Measurements from ENCODE around the gene TBC1D8. TPM values are rescaled to one million over a fixed set of nuclear protein-coding genes. Genes with fewer than 3 reads are reported as not detected.
A peak's percentile ranks its signal among the peaks of the same experiment; 100 is the strongest.

Gene TBC1D8
- total and polyA plus RNA-seq, 2 donors (not counting 1 experiment from before 2014, with no cell fraction given): 1.7 to 15.7 TPM

DNA sequence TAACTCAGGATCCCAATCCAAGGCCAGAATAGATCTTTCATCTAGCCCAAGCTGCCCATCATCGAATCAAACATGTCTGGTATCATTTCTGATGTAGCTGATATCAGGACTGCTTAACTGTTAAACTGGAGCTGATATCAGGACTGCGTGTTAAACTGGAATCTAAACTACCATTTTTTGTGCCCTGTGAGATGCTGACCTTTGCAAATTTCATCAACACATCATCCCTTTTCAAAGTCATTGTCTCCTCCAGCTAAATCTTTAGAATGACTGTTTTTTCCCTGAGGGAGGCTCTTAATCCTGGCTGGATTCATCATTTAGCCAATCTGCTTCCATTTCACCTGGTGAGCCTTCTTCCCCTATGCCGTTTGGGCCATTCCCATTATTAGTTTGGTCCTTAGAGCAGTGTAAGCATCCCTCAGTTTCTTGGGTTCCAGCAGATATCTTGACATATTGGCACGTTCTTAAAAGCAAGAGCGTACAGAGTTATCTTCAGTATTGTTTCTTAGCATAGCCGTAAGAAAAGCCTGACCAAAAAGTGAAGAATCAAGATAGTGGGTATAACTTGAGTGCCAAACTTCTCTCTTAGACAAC is 136.8 kb downstream of the TBC1D8 start:
- H3K27me3 ChIP-seq (replicated peaks in 1 of 4; ENCODE audit: control extremely low read depth in 1 of 4, control insufficient read depth in 3 of 4, insufficient read depth in 4 of 4, low read length in 3 of 4): no peaks in the 10 kb centered on the region
- peaks cover 7% of the 10 kb centered on the region for H4K20me1 ChIP-seq (ENCODE audit: control insufficient read depth, insufficient read depth, low read length, poor library complexity, severe bottlenecking)
- no peak overlapping the region for H3K4me3 Mint-ChIP-seq
- H3K9ac ChIP-seq (ENCODE audit: low read length): no peak overlapping the region
- H3K4me3 ChIP-seq (ENCODE audit: control extremely low read depth in 1 of 5, extremely low read depth in 1 of 5, insufficient read depth in 1 of 5, low read depth in 2 of 5, low read length in 4 of 5): no peak overlapping the region
- no peaks in the 10 kb centered on the region for H3K9me3 ChIP-seq (ENCODE audit: control extremely low read depth in 1 of 3, control insufficient read depth in 2 of 3, insufficient read depth in 1 of 3, low read length in 2 of 3)
- CTCF ChIA-PET: interaction anchor here (0.6 to 8.9 kb wide), 5 partner anchors 175 to 986 kb away, joined by 3 to 213 read pairs (median 5); no protein-coding TSS in a partner anchor
- H3K79me2 ChIP-seq (ENCODE audit: control insufficient read depth, insufficient read depth, low read length): no peaks in the 10 kb centered on the region
- H3K27ac Mint-ChIP-seq: no peak overlapping the region
- POLR2A ChIA-PET: no interaction called here
- H3K27ac ChIP-seq (ENCODE audit: low read length in 2 of 2): no peak overlapping the region
- intact Hi-C loops (cut with micrococcal nuclease): loop anchor here (10.0 kb wide), 1 partner anchor 390 kb away; no protein-coding TSS in a partner anchor
- TF ChIP-seq, protein P1, sequence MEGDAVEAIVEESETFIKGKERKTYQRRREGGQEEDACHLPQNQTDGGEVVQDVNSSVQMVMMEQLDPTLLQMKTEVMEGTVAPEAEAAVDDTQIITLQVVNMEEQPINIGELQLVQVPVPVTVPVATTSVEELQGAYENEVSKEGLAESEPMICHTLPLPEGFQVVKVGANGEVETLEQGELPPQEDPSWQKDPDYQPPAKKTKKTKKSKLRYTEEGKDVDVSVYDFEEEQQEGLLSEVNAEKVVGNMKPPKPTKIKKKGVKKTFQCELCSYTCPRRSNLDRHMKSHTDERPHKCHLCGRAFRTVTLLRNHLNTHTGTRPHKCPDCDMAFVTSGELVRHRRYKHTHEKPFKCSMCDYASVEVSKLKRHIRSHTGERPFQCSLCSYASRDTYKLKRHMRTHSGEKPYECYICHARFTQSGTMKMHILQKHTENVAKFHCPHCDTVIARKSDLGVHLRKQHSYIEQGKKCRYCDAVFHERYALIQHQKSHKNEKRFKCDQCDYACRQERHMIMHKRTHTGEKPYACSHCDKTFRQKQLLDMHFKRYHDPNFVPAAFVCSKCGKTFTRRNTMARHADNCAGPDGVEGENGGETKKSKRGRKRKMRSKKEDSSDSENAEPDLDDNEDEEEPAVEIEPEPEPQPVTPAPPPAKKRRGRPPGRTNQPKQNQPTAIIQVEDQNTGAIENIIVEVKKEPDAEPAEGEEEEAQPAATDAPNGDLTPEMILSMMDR (IDR thresholded peaks at IDR 0.05): no peak
- ATAC-seq (ENCODE audit: low read depth): no peak
- peaks cover 13 to 22% of the 10 kb centered on the region in 2 experiments for H3K36me3 ChIP-seq (replicated peaks in 1 of 2; ENCODE audit: control extremely low read depth in 1 of 2, control insufficient read depth in 1 of 2, extremely low read depth in 1 of 2, insufficient read depth in 2 of 2, low read length in 1 of 2)
- no peaks in the 10 kb centered on the region for H3K4me1 ChIP-seq (ENCODE audit: control insufficient read depth in 2 of 2, insufficient read depth in 2 of 2, low read length in 2 of 2)
- no peak overlapping the region for H3K4me2 ChIP-seq (replicated peaks; ENCODE audit: low read depth, low read length, poor library complexity, severe bottlenecking)
- WGBS (ENCODE audit: insufficient coverage): 96% methylated on average over 3 of the region's 6 CpGs
- H2AFZ ChIP-seq (ENCODE audit: insufficient read depth, low read depth, low read length, poor library complexity, severe bottlenecking): no peak overlapping the region
- no peak for DNase-seq
- H3K27me3 Mint-ChIP-seq: no peaks in the 10 kb centered on the region
- H3K9me3 Mint-ChIP-seq (ENCODE audit: insufficient read depth): no peaks in the 10 kb centered on the region
- peaks cover 3% of the 10 kb centered on the region for H3K4me1 Mint-ChIP-seq

DNA sequence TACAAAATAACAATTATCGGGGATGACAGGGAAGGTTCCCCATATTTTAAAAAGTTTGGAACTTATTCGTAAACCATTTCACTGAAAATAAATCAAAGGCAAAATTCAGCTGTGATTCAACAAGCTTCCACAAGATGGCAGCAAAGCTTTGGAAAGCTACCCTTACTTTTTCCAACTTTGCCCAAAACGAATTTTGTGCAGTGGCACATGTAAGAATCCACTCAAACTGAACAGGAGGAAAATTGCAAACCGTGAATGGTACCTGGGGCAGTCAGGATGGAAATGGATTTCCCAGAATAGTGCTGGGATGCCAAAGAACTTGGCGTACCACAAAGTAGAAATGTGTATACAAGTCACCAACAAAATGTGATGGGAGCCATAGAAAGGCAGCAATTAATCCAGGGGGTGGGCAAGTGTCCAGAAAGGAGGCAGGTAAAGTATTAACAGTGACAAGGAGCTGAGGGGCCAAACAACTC is 138.4 kb downstream of the TBC1D8 start:
- peaks cover 7% of the 10 kb centered on the region for H4K20me1 ChIP-seq (ENCODE audit: control insufficient read depth, insufficient read depth, low read length, poor library complexity, severe bottlenecking)
- Mint-ChIP-seq H3K9me3 (ENCODE audit: insufficient read depth) (no peaks in the 10 kb centered on the region), H3K27ac (no peak overlapping the region), H3K4me3 (no peak overlapping the region), H3K4me1 (peaks cover 3% of the 10 kb centered on the region), H3K27me3 (no peaks in the 10 kb centered on the region)
- no peaks in the 10 kb centered on the region for H3K27me3 ChIP-seq (replicated peaks in 1 of 4; ENCODE audit: control extremely low read depth in 1 of 4, control insufficient read depth in 3 of 4, insufficient read depth in 4 of 4, low read length in 3 of 4)
- H3K27ac ChIP-seq (ENCODE audit: low read length in 2 of 2): no peak overlapping the region
- no peak for ATAC-seq (ENCODE audit: low read depth)
- H3K4me1 ChIP-seq (ENCODE audit: control insufficient read depth in 2 of 2, insufficient read depth in 2 of 2, low read length in 2 of 2): no peaks in the 10 kb centered on the region
- no peak overlapping the region for H2AFZ ChIP-seq (ENCODE audit: insufficient read depth, low read depth, low read length, poor library complexity, severe bottlenecking)
- ChIA-PET POLR2A (interaction anchor here (0.9 kb wide), 1 partner anchor 193 kb away, joined by 3 read pairs; no protein-coding TSS in a partner anchor), CTCF (interaction anchor here (0.6 to 8.9 kb wide), 38 partner anchors 9 to 1439 kb away, joined by 3 to 213 read pairs (median 4); partner anchors contain the start of genes CNOT11, RNF149, RPL31 and TBC1D8)
- no peak overlapping the region for H3K4me2 ChIP-seq (replicated peaks; ENCODE audit: low read depth, low read length, poor library complexity, severe bottlenecking)
- WGBS (ENCODE audit: insufficient coverage): 61% methylated on average over 4 of the region's 5 CpGs
- no peak overlapping the region for H3K4me3 ChIP-seq (ENCODE audit: control extremely low read depth in 1 of 5, extremely low read depth in 1 of 5, insufficient read depth in 1 of 5, low read depth in 2 of 5, low read length in 4 of 5)
- DNase-seq: peak; percentile 59
- TF ChIP-seq EZH2 (IDR thresholded peaks at IDR 0.05; ENCODE audit: borderline replicate concordance, insufficient read depth, low read depth, low read length, poor library complexity, severe bottlenecking): no peak
- TF ChIP-seq, protein P1 (IDR thresholded peaks at IDR 0.05): peak; percentile 96
- intact Hi-C loops (cut with micrococcal nuclease): loop anchor here (1.0 to 10.0 kb wide), 3 partner anchors 140 to 392 kb away; no protein-coding TSS in a partner anchor
- no peaks in the 10 kb centered on the region for H3K9me3 ChIP-seq (ENCODE audit: control extremely low read depth in 1 of 3, control insufficient read depth in 2 of 3, insufficient read depth in 1 of 3, low read length in 2 of 3)
- no peaks in the 10 kb centered on the region for H3K79me2 ChIP-seq (ENCODE audit: control insufficient read depth, insufficient read depth, low read length)
- no peak overlapping the region for H3K9ac ChIP-seq (ENCODE audit: low read length)
- H3K36me3 ChIP-seq (replicated peaks in 1 of 2; ENCODE audit: control extremely low read depth in 1 of 2, control insufficient read depth in 1 of 2, extremely low read depth in 1 of 2, insufficient read depth in 2 of 2, low read length in 1 of 2): peaks cover 15 to 27% of the 10 kb centered on the region in 2 experiments

All from B cell (primary cell).